Neuronal stem cell (in vitro differentiated cells): ENCODE measurements around the gene MYO1B.

Experiments
- DNase-seq: peaks from one replicate; pipeline ENCODE4 v3.0.0-alpha.2; 2013; ENCODE audit warnings: low spot score
- H2AFZ ChIP-seq: one replicate; pipeline ENCODE4 v1.6.1; 2013; ENCODE audit warnings: mild to moderate bottlenecking, low read length, inconsistent platforms
- H2AK5ac ChIP-seq: 2 replicates; pipeline ENCODE4 v1.6.1; 2013; ENCODE audit warnings: low read depth, mild to moderate bottlenecking, inconsistent platforms, low read length, moderate library complexity, mixed read lengths
- H2BK120ac ChIP-seq: 2 replicates; pipeline ENCODE4 v1.6.1; 2013; ENCODE audit warnings: low read depth, mild to moderate bottlenecking, inconsistent platforms, low read length, moderate library complexity, mixed read lengths
- H2BK12ac ChIP-seq: one replicate; pipeline ENCODE4 v1.6.1; 2013; ENCODE audit warnings: low read length, inconsistent platforms
- H2BK15ac ChIP-seq: 2 replicates; pipeline ENCODE4 v1.6.1; 2013; ENCODE audit warnings: mild to moderate bottlenecking, low read length, inconsistent platforms, mixed read lengths
- H2BK5ac ChIP-seq: one replicate; pipeline ENCODE4 v1.6.1; 2013; ENCODE audit warnings: inconsistent platforms, mild to moderate bottlenecking, low read length, moderate library complexity
- H3K14ac ChIP-seq: one replicate; pipeline ENCODE4 v1.6.1; 2013; ENCODE audit warnings: low read length, inconsistent platforms
- H3K18ac ChIP-seq: 2 replicates; pipeline ENCODE4 v1.6.1; 2013; ENCODE audit warnings: low read length, inconsistent platforms
- H3K23ac ChIP-seq: 2 replicates; pipeline ENCODE4 v1.6.1; 2013; ENCODE audit warnings: low read depth, mild to moderate bottlenecking, mixed read lengths, low read length, inconsistent platforms; ENCODE audit not compliant: poor library complexity
- H3K27ac ChIP-seq: replicated peaks from 3 replicates; pipeline ENCODE4 v1.5.1; 2013; ENCODE audit warnings: low read length, inconsistent platforms
- H3K27me3 ChIP-seq, 3 experiments: 2 replicates each; pipeline ENCODE4 v1.6.1; 2013; ENCODE audit warnings: low read length in 3 of 3, mild to moderate bottlenecking in 2 of 3, inconsistent platforms in 1 of 3, low read depth in 1 of 3, mixed read lengths in 1 of 3, moderate library complexity in 1 of 3; ENCODE audit not compliant: control insufficient read depth in 3 of 3, insufficient read depth in 3 of 3
- H3K36me3 ChIP-seq, 2 donors: replicated peaks in 1 of 2; 2 replicates each; pipeline ENCODE4 v1.6.1; 2013; ENCODE audit warnings: low read length in 2 of 2; ENCODE audit not compliant: control insufficient read depth in 2 of 2, insufficient read depth in 2 of 2
- H3K4ac ChIP-seq: 2 replicates; pipeline ENCODE4 v1.6.1; 2013; ENCODE audit warnings: inconsistent platforms, mild to moderate bottlenecking, low read length, moderate library complexity
- H3K4me1 ChIP-seq, 2 donors: 1 replicate in 1 of 2; 2 replicates in 1 of 2; pipeline ENCODE4 v1.6.1; 2013; ENCODE audit warnings: low read length in 2 of 2, low read depth in 1 of 2; ENCODE audit not compliant: control insufficient read depth in 2 of 2, insufficient read depth in 1 of 2
- H3K4me2 ChIP-seq: one replicate; pipeline ENCODE4 v1.6.1; 2013; ENCODE audit warnings: mild to moderate bottlenecking, low read length, inconsistent platforms; ENCODE audit not compliant: insufficient read depth, poor library complexity, severe bottlenecking
- H3K4me3 ChIP-seq, 2 donors: 2 replicates each; pipeline ENCODE4 v1.5.1; 2013; ENCODE audit warnings: low read length in 2 of 2, mild to moderate bottlenecking in 2 of 2, inconsistent platforms in 1 of 2, moderate library complexity in 1 of 2
- H3K79me1 ChIP-seq: one replicate; pipeline ENCODE4 v1.6.1; 2013; ENCODE audit warnings: low read depth, mild to moderate bottlenecking, inconsistent platforms, low read length, moderate library complexity
- H3K9ac ChIP-seq: one replicate; pipeline ENCODE4 v1.6.1; 2013; ENCODE audit warnings: mild to moderate bottlenecking, low read depth, low read length, inconsistent platforms; ENCODE audit not compliant: poor library complexity
- H3K9me3 ChIP-seq, 2 donors: replicated peaks in 1 of 2; 2 replicates each; pipeline versions ENCODE3 to v1.6.1; 2013; ENCODE audit warnings: low read length in 2 of 2, mild to moderate bottlenecking in 2 of 2, inconsistent platforms in 1 of 2, low read depth in 1 of 2, mixed read lengths in 1 of 2, moderate library complexity in 1 of 2; ENCODE audit not compliant: control insufficient read depth in 2 of 2, insufficient read depth in 1 of 2
- H4K8ac ChIP-seq: one replicate; pipeline ENCODE4 v1.6.1; 2013; ENCODE audit warnings: low read depth, mild to moderate bottlenecking, inconsistent platforms, low read length, moderate library complexity
- H4K91ac ChIP-seq: one replicate; pipeline ENCODE4 v1.6.1; 2013; ENCODE audit warnings: low read length, low read depth, mild to moderate bottlenecking, inconsistent platforms; ENCODE audit not compliant: poor library complexity
- WGBS, 2 donors: extraction: QIAGEN DNeasy Blood & Tissue Kit; methylation state at CpG; one replicate each; pipeline ENCODE4 v1.1.7; 2013; ENCODE audit warnings: missing lambda C conversion rate in 2 of 2, mixed read lengths in 1 of 2; ENCODE audit not compliant: insufficient read length in 2 of 2, insufficient replicate concordance in 1 of 2; ENCODE audit errors: extremely low coverage in 2 of 2; 5-methylcytosine and 5-hydroxymethylcytosine counted together

The MYO1B gene

DNA sequence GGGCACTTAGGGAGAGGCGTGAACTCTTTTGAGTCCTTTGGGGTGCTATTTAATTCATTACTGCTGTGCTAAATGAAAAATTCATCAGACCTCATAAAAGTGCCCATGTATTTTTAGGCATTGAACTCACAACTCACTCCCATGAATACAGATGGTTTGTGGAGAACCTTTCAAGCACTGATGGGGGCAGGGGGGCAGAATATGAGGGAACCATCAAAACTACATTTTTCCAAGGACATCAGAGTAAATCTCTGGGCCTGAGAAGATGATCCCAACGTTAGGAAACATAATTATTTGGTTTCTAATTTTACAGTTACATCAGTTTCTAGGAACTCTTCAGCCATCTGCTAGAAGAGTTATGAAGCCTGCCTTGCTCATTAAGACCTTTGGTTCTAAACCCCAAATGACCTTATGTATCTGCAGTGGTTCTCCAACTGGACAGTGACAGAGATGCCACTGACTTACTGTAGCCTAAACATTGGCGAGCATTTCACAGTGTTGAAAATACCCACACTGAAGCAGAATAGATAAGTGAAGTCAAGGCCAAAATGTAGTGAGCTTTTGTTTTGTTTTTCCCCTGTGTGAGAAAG, 90.8 kb downstream of the MYO1B start:
- Histone ChIP-seq H2BK15ac (no peak overlapping the region), H3K4me2 (no peak overlapping the region), H3K4ac (no peak overlapping the region), H2BK120ac (no peak overlapping the region), H3K18ac (no peak overlapping the region), H4K8ac (no peak overlapping the region), H2AFZ (no peak overlapping the region), H3K9ac (no peak overlapping the region), H3K27me3 (no peaks in the 10 kb centered on the region), H3K79me1 (no peaks in the 10 kb centered on the region), H3K4me1 (no peaks in the 10 kb centered on the region), H2AK5ac (no peak overlapping the region), H3K4me3 (no peak overlapping the region), H2BK12ac (no peak overlapping the region), H3K27ac (no peak overlapping the region), H2BK5ac (no peak overlapping the region), H3K23ac (no peak overlapping the region), H4K91ac (no peak overlapping the region), H3K36me3 (peaks cover 1 to 50% of the 10 kb centered on the region in 2 donors), H3K9me3 (no peaks in the 10 kb centered on the region), H3K14ac (no peak overlapping the region)
- no CpG with 5 or more reads among the region's 3 CpGs for WGBS, 2 donors
- no peak for DNase-seq

DNA sequence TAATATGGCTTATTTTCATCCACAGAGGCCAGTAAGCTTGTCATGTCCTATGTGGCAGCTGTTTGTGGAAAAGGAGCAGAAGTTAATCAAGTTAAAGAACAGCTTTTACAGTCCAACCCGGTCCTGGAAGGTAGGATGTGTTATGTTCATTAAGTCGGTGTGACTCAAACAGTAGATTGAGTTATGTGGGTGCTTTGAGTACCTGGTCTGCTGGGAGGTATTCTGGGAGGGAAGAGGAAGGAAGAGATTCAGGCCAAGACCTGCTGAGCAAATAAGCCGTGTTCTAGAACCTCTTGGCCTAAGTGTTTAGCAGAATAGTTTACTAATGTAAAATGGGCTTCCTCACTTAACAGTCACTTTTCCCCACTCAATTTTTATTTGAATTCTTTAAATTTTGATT, 96.2 kb downstream of the MYO1B start:
- no peak overlapping the region for H3K4me2 ChIP-seq
- H4K91ac ChIP-seq = no peak overlapping the region
- H3K9me3 ChIP-seq = no peaks in the 10 kb centered on the region
- H2BK12ac ChIP-seq = no peak overlapping the region
- no peaks in the 10 kb centered on the region for H3K79me1 ChIP-seq
- no peak overlapping the region for H3K18ac ChIP-seq
- no peak overlapping the region for H2BK120ac ChIP-seq
- WGBS, 2 donors = no CpG with 5 or more reads among the region's 3 CpGs
- H3K4ac ChIP-seq = no peak overlapping the region
- H2AK5ac ChIP-seq = no peak overlapping the region
- no peak for DNase-seq
- no peak overlapping the region for H2BK5ac ChIP-seq
- H3K9ac ChIP-seq = no peak overlapping the region
- no peaks in the 10 kb centered on the region for H3K4me1 ChIP-seq
- H3K4me3 ChIP-seq = no peak overlapping the region
- no peak overlapping the region for H2BK15ac ChIP-seq
- H3K27me3 ChIP-seq = no peaks in the 10 kb centered on the region
- H3K27ac ChIP-seq = no peak overlapping the region
- H4K8ac ChIP-seq = no peak overlapping the region
- no peak overlapping the region for H3K14ac ChIP-seq
- H2AFZ ChIP-seq = no peak overlapping the region
- peaks cover 6 to 51% of the 10 kb centered on the region in 2 donors for H3K36me3 ChIP-seq
- H3K23ac ChIP-seq = no peak overlapping the region

DNA sequence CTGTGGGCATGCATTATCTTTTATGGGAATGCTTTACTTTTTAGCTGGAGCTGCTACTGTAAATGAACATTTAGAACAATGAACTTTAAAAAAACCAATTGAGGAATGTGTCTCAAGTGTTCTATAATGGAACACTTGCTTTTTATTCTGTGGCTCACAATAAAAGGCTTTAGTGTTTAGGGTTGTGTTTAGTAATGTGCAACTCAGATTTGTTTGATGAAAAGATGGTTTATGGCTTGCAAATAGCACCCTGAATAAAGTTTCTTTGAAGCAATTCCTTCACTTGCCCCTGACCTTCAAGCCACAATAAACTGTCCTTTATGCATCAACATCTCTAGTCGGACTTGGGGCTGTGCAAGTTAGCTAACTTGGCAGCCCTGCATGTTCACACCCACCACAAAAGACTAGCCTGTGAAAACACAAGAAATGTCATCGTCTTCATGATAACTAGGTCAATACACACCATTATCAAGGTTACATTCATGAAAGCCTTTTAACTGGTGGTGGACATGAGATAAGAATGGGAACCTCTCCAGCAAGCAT, 98.7 kb downstream of the MYO1B start:
- no peak overlapping the region for H2BK12ac ChIP-seq
- no peak overlapping the region for H3K4me3 ChIP-seq
- no peak overlapping the region for H3K27ac ChIP-seq
- no peak overlapping the region for H3K4ac ChIP-seq
- no peak overlapping the region for H2AK5ac ChIP-seq
- no peak overlapping the region for H4K8ac ChIP-seq
- H4K91ac ChIP-seq = no peak overlapping the region
- H3K36me3 ChIP-seq = peaks cover 15 to 72% of the 10 kb centered on the region in 2 donors
- no peak overlapping the region for H3K14ac ChIP-seq
- no peak overlapping the region for H2BK120ac ChIP-seq
- H3K4me1 ChIP-seq = no peaks in the 10 kb centered on the region
- no peak overlapping the region for H3K18ac ChIP-seq
- no peak overlapping the region for H2AFZ ChIP-seq
- peaks cover under 1% of the 10 kb centered on the region for H3K79me1 ChIP-seq
- H2BK5ac ChIP-seq = no peak overlapping the region
- no peak overlapping the region for H3K4me2 ChIP-seq
- H2BK15ac ChIP-seq = no peak overlapping the region
- H3K27me3 ChIP-seq = no peaks in the 10 kb centered on the region
- H3K9me3 ChIP-seq = no peaks in the 10 kb centered on the region
- no peak for DNase-seq
- no peak overlapping the region for H3K23ac ChIP-seq
- H3K9ac ChIP-seq = no peak overlapping the region
- no CpG with 5 or more reads among the region's 2 CpGs for WGBS, 2 donors

DNA sequence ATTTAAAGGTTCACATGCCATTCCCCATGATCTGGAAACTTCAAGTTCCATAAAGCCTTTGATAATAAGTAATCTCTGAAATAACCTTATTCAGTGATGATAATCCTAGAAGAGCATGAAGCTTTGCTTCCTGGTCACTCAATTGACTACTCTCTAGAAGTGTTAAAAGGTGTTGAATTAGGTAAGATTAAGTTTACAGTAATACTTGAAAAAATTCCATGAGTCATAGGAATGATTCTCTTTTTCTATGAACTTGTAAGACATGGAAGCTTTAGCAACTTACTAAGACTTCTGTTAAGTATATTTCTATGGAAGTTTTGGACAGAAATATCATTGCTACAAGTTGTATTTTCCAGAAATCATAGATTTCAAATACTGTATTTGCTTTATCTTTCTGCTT, 100.6 kb downstream of the MYO1B start:
- H3K14ac ChIP-seq = no peak overlapping the region
- H3K18ac ChIP-seq = no peak overlapping the region
- no peak overlapping the region for H2BK12ac ChIP-seq
- no peak overlapping the region for H2BK120ac ChIP-seq
- H3K23ac ChIP-seq = no peak overlapping the region
- H2AK5ac ChIP-seq = no peak overlapping the region
- no peaks in the 10 kb centered on the region for H3K27me3 ChIP-seq
- H3K79me1 ChIP-seq = peaks cover 1% of the 10 kb centered on the region
- no peak overlapping the region for H3K27ac ChIP-seq
- H3K9ac ChIP-seq = no peak overlapping the region
- no peak overlapping the region for H4K91ac ChIP-seq
- H2BK5ac ChIP-seq = no peak overlapping the region
- H2BK15ac ChIP-seq = no peak overlapping the region
- no peak overlapping the region for H4K8ac ChIP-seq
- H3K4me1 ChIP-seq = no peaks in the 10 kb centered on the region
- H3K9me3 ChIP-seq = no peaks in the 10 kb centered on the region
- H3K36me3 ChIP-seq = peaks cover 17 to 82% of the 10 kb centered on the region in 2 donors
- no peak overlapping the region for H3K4ac ChIP-seq
- H3K4me3 ChIP-seq = no peak overlapping the region
- H2AFZ ChIP-seq = no peak overlapping the region
- DNase-seq = no peak
- H3K4me2 ChIP-seq = no peak overlapping the region
